Fibroblast of lung (primary cell): ENCODE measurements around the gene PPFIBP1.

Source experiments
- EZH2 ChIP-seq: IDR thresholded peaks from 2 replicates; pipeline ENCODE4 v1.5.1; 2012; ENCODE audit warnings: low read length, control low read depth, mild to moderate bottlenecking; ENCODE audit errors: missing control alignments
- TF ChIP-seq, protein P1 (sequence below), 2 donors: IDR thresholded peaks in 1 of 2; conservative IDR thresholded peaks in 1 of 2; 1 replicate in 1 of 2; 2 replicates in 1 of 2; pipeline ENCODE4 v1.5.1; 2011 to 2012; ENCODE audit warnings: low read length in 2 of 2, control low read depth in 1 of 2, inconsistent platforms in 1 of 2, low read depth in 1 of 2, mild to moderate bottlenecking in 1 of 2

DNA sequence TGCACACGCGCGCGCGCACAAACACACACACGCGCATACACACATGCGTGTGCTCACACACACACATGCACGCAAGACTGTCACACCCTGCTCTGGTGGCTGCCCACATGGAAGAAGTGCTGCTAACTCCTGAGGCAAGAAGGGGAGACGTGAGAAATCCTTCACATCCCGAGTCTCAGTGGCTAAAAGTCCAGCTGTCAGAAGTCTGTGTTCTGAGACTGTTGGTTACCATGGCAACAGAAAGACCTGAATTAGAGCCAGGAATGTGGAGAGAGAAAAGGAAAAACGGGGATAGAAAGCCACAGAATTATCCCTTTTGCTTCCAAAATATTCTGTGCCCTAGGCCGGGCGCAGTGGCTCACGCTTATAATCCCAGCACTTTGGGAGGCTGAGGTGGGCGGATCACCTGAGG is 71.2 kb downstream of the PPFIBP1 start:
- TF ChIP-seq, protein P1, sequence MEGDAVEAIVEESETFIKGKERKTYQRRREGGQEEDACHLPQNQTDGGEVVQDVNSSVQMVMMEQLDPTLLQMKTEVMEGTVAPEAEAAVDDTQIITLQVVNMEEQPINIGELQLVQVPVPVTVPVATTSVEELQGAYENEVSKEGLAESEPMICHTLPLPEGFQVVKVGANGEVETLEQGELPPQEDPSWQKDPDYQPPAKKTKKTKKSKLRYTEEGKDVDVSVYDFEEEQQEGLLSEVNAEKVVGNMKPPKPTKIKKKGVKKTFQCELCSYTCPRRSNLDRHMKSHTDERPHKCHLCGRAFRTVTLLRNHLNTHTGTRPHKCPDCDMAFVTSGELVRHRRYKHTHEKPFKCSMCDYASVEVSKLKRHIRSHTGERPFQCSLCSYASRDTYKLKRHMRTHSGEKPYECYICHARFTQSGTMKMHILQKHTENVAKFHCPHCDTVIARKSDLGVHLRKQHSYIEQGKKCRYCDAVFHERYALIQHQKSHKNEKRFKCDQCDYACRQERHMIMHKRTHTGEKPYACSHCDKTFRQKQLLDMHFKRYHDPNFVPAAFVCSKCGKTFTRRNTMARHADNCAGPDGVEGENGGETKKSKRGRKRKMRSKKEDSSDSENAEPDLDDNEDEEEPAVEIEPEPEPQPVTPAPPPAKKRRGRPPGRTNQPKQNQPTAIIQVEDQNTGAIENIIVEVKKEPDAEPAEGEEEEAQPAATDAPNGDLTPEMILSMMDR (conservative IDR thresholded peaks at IDR 0.05 in 1 of 2, IDR thresholded peaks at IDR 0.05 in 1 of 2; ENCODE audit: low read depth in 1 of 2, low read length in 2 of 2): no peak
- no peak for TF ChIP-seq EZH2
